HepG2 (cell line): ENCODE data around the gene SPHK1. TPM values are rescaled to one million over a fixed set of nuclear protein-coding genes. Genes with fewer than 3 reads are reported as not detected.

ENCODE experiments used
- ATAC-seq: fragments of 200-7000 bp; cut with Tn5 transposase; 3 replicates; pipeline ENCODE4 v1.9.1; 2020; ENCODE audit warnings: mild to moderate bottlenecking, moderate library complexity
- BruUV-seq: library from RNA; stranded (reverse); fragments of 400-500 nt; replicated peaks from 2 replicates; lab custom pipeline; 2021; lab: Mats Ljungman, UMichigan
- CTCF ChIA-PET: fragments of 300-600 bp; formaldehyde crosslinking; extraction: SDS; loops from one replicate; lab custom pipeline; 2021; ENCODE audit warnings: low total read pairs, inconsistent platforms, low intra/inter-chr PET ratio; lab: Yijun Ruan, JAX
- POLR2A ChIA-PET: fragments of 350-600 bp; sonication (Branson Sonifier 250); formaldehyde crosslinking; loops from one replicate; lab custom pipeline; 2020; ENCODE audit warnings: antibody characterized with exemption, inconsistent platforms; lab: Yijun Ruan, JAX
- DNase-seq: peaks from one replicate; pipeline ENCODE4 v3.0.0-alpha.2; 2015; ENCODE audit warnings: low spot score
- FAIRE-seq: peaks from 3 replicates; lab custom pipeline; 2011; peaks lifted over from hg19 to GRCh38; lab: Jason Lieb, UNC
- H2AFZ ChIP-seq: one replicate; pipeline ENCODE4 v1.6.1; 2011; ENCODE audit warnings: low read length, inconsistent platforms
- H3K27ac ChIP-seq: fragments of 300-600 bp; 3 replicates; pipeline ENCODE4 v1.8.0; 2011; ENCODE audit warnings: mixed run types, mild to moderate bottlenecking, mixed read lengths, low read length, inconsistent platforms; ENCODE audit not compliant: insufficient read depth; ENCODE audit errors: extremely low read length
- H3K27me3 ChIP-seq, 2 experiments: fragments of 200-600 bp in 1 of 2; 2 replicates in 1 of 2; 3 replicates in 1 of 2; pipeline versions ENCODE4 v1.6.0 to v1.8.0; 2011; ENCODE audit warnings: low read length in 2 of 2, mild to moderate bottlenecking in 2 of 2, moderate library complexity in 2 of 2, inconsistent platforms in 1 of 2; ENCODE audit not compliant: insufficient read depth in 2 of 2, control insufficient read depth in 1 of 2
- H3K36me3 ChIP-seq, 2 experiments: fragments of 200-600 bp in 1 of 2; replicated peaks in 1 of 2; 2 replicates in 1 of 2; 3 replicates in 1 of 2; pipeline versions ENCODE4 v1.5.1 to v1.8.0; 2011; ENCODE audit warnings: low read length in 2 of 2, inconsistent platforms in 1 of 2; ENCODE audit not compliant: insufficient read depth in 2 of 2, control insufficient read depth in 1 of 2
- H3K4me1 ChIP-seq: 2 replicates; pipeline ENCODE4 v1.5.1; 2012; ENCODE audit warnings: low read length, inconsistent platforms; ENCODE audit not compliant: insufficient read depth
- H3K4me2 ChIP-seq: 2 replicates; pipeline ENCODE4 v1.6.0; 2011; ENCODE audit warnings: low read depth, low read length, inconsistent platforms
- H3K4me3 ChIP-seq, 3 experiments: fragments of 200-600 bp in 1 of 3; sonication (generic), shearing (Covaris generic) in 1 of 3; replicated peaks in 1 of 3; 2 replicates each; pipeline ENCODE4 v1.5.1; 2011 to 2016; ENCODE audit warnings: low read length in 3 of 3, inconsistent platforms in 2 of 3, low read depth in 2 of 3, mild to moderate bottlenecking in 2 of 3, control low read depth in 1 of 3, mixed read lengths in 1 of 3; ENCODE audit not compliant: insufficient read depth in 1 of 3
- H3K79me2 ChIP-seq: one replicate; pipeline ENCODE4 v1.6.1; 2011; ENCODE audit warnings: low read length, inconsistent platforms; ENCODE audit not compliant: insufficient read depth
- H3K9ac ChIP-seq: 2 replicates; pipeline ENCODE4 v1.6.0; 2011; ENCODE audit warnings: mild to moderate bottlenecking, low read depth, low read length, inconsistent platforms; ENCODE audit not compliant: insufficient read depth
- H3K9me3 ChIP-seq: 2 replicates; pipeline ENCODE4 v1.5.1; 2012; ENCODE audit warnings: mild to moderate bottlenecking, low read length
- H4K20me1 ChIP-seq: 2 replicates; pipeline ENCODE4 v1.6.0; 2011; ENCODE audit warnings: inconsistent platforms, mild to moderate bottlenecking, low read length, moderate library complexity; ENCODE audit not compliant: insufficient read depth
- ARNTL ChIP-seq: sonication (generic); formaldehyde crosslinking; IDR thresholded peaks from 2 replicates; pipeline ENCODE4 v1.4.0; 2020; ENCODE audit warnings: mild to moderate bottlenecking, missing genetic modification reagents
- HHEX ChIP-seq: IDR thresholded peaks from 2 replicates; pipeline ENCODE4 v1.6.1; 2016; ENCODE audit warnings: control low read depth
- KMT2A ChIP-seq: sonication (generic); formaldehyde crosslinking; IDR thresholded peaks from 2 replicates; pipeline ENCODE4 v1.4.0; 2020; ENCODE audit warnings: missing genetic modification reagents
- MBNL3 ChIP-seq: fragments of 250-450 bp; sonication (Bioruptor Pico); conservative IDR thresholded peaks from 2 replicates; pipeline ENCODE4 v1.8.0; 2022; ENCODE audit warnings: mild to moderate bottlenecking, inconsistent platforms
- MED8 ChIP-seq: sonication (generic); formaldehyde crosslinking; IDR thresholded peaks from 2 replicates; pipeline ENCODE4 v1.8.1; 2023; ENCODE audit warnings: mild to moderate bottlenecking, missing genetic modification reagents; ENCODE audit not compliant: insufficient replicate concordance
- MEIS2 ChIP-seq: sonication (generic); formaldehyde crosslinking; IDR thresholded peaks from 2 replicates; pipeline ENCODE4 v1.9.0; 2021; ENCODE audit warnings: mild to moderate bottlenecking, missing genetic modification reagents
- PLSCR1 ChIP-seq: sonication (generic); formaldehyde crosslinking; IDR thresholded peaks from 2 replicates; pipeline ENCODE4 v1.5.0; 2020; ENCODE audit warnings: missing genetic modification reagents, mild to moderate bottlenecking, borderline replicate concordance
- SYNCRIP ChIP-seq: fragments of 200-400 bp; formaldehyde crosslinking; IDR thresholded peaks from 2 replicates; pipeline ENCODE4 v1.6.1; 2018; ENCODE audit warnings: mild to moderate bottlenecking, low read depth, low read length; ENCODE audit not compliant: insufficient read depth
- ZNF83 ChIP-seq: sonication (generic); formaldehyde crosslinking; IDR thresholded peaks from 2 replicates; pipeline ENCODE4 v1.4.0; 2020; ENCODE audit warnings: missing genetic modification reagents, mild to moderate bottlenecking, borderline replicate concordance
- WGBS: methylation state at CpG from one replicate; pipeline ENCODE4 v1.1.6; 2017; ENCODE audit warnings: low lambda C conversion rate; 5-methylcytosine and 5-hydroxymethylcytosine counted together
- in situ Hi-C: cut with HindIII; loops from 2 replicates; pipeline ENCODE4 v1.10.0; 2017; ENCODE audit warnings: low pct_unique_long_range_greater_than_20kb; ENCODE audit not compliant: extremely low pct_ligation_motif_present
- intact Hi-C: fragments of 100-400 bp; cut with micrococcal nuclease; formaldehyde crosslinking; loops from one replicate; pipeline ENCODE4 v1.10.0; 2022; ENCODE audit not compliant: unreplicated experiment
- polyA plus RNA-seq, 8 experiments: library from polyadenylated mRNA; depleted of rRNA in 3 of 8; stranded (reverse) in 7 of 8; unstranded in 1 of 8; fragments of >200 nt; fragmentation: Illumina TruSeq in 4 of 8; extraction: Trizol in 4 of 8; gene quantifications; 2 replicates each; pipeline versions ENCODE4 v1.2.1 to v1.2.3, GENCODE V29; 2011 to 2016; ENCODE audit warnings: low read depth in 4 of 8, missing spikeins in 1 of 8, mixed read lengths in 1 of 8; ENCODE audit not compliant: insufficient read depth in 1 of 8
- total RNA-seq, 5 experiments: library from RNA; depleted of rRNA; stranded (reverse); fragments of >200 nt; fragmentation: Illumina TruSeq; extraction: Trizol; gene quantifications; 2 replicates each; pipeline ENCODE4 v1.2.3, GENCODE V29; 2016; ENCODE audit warnings: low read depth in 1 of 5
- TF ChIP-seq, protein P1 (sequence below): sonication (generic); formaldehyde crosslinking; IDR thresholded peaks from 2 replicates; pipeline ENCODE4 v1.8.1; 2023; ENCODE audit warnings: mild to moderate bottlenecking, moderate library complexity, missing genetic modification reagents

Gene SPHK1
- total and polyA plus RNA-seq, 2 of the 13 experiments (the other 11 are each of a cell fraction or from before 2014, with no cell fraction given) = 129 to 160 TPM

- TF ChIP-seq PLSCR1 (CRISPR knock-in tag) (no peak), MEIS2 (CRISPR knock-in tag) (no peak), MED8 (CRISPR knock-in tag) (no peak), ZNF83 (CRISPR knock-in tag) (no peak), HHEX (CRISPR knock-in tag) (no peak), ARNTL (CRISPR knock-in tag) (no peak)
- TF ChIP-seq, protein P1, sequence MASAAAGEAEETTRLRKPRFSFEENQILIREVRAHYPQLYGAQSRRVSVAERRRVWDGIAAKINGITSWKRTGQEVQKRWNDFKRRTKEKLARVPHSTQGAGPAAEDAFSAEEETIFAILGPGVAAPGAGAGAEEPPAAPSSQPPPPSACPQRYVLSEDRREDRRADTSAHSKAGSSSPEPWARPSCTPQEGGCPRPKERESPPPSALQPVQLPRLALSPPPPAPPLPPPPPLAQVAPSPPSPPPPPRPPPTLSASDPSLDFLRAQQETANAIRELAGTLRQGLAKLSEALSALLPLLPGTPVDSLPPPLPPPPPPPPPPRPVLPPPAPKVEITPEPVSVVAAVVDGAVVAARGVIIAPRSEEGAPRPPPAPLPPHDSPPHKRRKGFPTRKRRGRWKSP (CRISPR knock-in tag) = no peak
These were observed 19.8 kb downstream of the SPHK1 start (continued) for GRCh38 chr17:76404256-76404655.

DNA sequence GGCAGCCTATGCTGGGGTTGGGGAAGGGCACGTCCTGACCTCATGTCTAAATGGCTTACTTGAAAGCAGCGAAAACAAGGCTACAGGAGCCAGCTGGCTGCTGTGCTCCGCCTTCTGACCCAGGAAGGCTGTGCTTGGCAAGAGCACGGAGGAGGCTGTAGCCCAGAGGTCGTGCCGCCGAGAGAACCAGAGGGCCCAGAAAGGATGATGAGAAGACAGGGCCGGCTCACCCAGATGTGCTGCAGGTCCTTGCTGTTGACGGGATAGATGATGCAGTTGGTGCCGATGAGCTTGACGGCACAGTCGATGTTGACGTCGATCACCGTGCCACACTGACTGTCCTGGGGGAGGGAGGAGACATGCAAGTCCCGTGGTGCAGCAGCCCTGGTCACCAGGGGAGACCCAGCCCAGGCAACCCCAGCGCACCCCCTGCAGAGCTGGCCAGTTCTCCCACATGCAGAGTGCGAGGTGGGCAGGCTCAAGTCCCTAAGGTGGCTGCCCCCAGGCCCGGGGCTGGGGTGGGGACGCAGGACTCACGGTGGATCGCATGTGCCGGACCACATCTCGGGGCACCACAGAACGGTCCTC, 20.7 kb downstream of the SPHK1 start:
- H3K4me2 ChIP-seq = no peak overlapping the region
- H4K20me1 ChIP-seq = peaks cover 16% of the 10 kb centered on the region
- FAIRE-seq (no peak), ATAC-seq (no peak), DNase-seq (no peak)
- 99% methylated on average over 25 of the region's 25 CpGs for WGBS
- TF ChIP-seq SYNCRIP = no peak
- no peak for TF ChIP-seq KMT2A (CRISPR knock-in tag)
- TF ChIP-seq MBNL3 = no peak
- CTCF ChIA-PET = interaction anchor here (0.6 kb wide), 1 partner anchor 35 kb away, joined by 3 read pairs; no protein-coding TSS in a partner anchor
- H3K27me3 ChIP-seq = no peaks in the 10 kb centered on the region
- POLR2A ChIA-PET = no interaction called here
- H2AFZ ChIP-seq = no peak overlapping the region
- H3K79me2 ChIP-seq = peaks cover 29% of the 10 kb centered on the region
- peaks cover 20% of the 10 kb centered on the region for H3K4me1 ChIP-seq
- no peak overlapping the region for H3K9ac ChIP-seq
- intact Hi-C loops (no loop called here), in situ Hi-C loops (loop anchor here (5.0 kb wide), 2 partner anchors 47 to 102 kb away; partner anchors contain the start of gene UBE2O)
- no peak overlapping the region for H3K4me3 ChIP-seq
- H3K9me3 ChIP-seq = no peaks in the 10 kb centered on the region
- peaks cover 46 to 60% of the 10 kb centered on the region in 2 experiments for H3K36me3 ChIP-seq
- BruUV-seq = no TSS peak
- no peak overlapping the region for H3K27ac ChIP-seq
